HG02571 (cell line): ENCODE measurements around the gene PGA5.
"Not testable (repeated sequence)": the region's sequence is repeated elsewhere in the genome, so short reads cannot be mapped to it uniquely, and the experiment has no call there.

Experiments
- ATAC-seq: cut with Tn5 transposase; IDR thresholded peaks from one replicate; pipeline ENCODE4 v1.9.1; 2021; ENCODE audit warnings: mild to moderate bottlenecking, moderate library complexity; ENCODE audit not compliant: unreplicated experiment

PGA5 gene

DNA sequence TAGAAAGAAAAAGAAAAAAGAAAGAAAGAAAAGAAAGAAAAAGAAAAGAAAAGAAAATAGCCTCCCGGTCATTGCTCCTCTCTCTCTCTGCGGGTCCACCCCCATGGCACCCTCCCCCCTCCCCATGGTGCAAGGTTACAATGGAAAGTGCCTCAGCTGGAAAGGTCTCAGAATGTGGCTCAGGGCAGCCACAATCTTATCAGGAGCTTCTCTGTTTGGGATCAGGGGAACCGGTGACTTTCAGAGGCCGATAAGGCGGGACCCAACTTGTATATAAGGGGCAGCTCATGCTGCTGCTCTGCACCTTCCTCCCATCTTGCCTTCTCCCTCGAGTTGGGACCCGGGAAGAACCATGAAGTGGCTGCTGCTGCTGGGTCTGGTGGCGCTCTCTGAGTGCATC lies at the start of gene PGA5:
TSS of gene PGA5 (plus strand) at position 301 of the 400 bp plus-strand sequence. CDS start at position 353, 52 bp downstream.
- ATAC-seq, result not testable (repeated sequence)

DNA sequence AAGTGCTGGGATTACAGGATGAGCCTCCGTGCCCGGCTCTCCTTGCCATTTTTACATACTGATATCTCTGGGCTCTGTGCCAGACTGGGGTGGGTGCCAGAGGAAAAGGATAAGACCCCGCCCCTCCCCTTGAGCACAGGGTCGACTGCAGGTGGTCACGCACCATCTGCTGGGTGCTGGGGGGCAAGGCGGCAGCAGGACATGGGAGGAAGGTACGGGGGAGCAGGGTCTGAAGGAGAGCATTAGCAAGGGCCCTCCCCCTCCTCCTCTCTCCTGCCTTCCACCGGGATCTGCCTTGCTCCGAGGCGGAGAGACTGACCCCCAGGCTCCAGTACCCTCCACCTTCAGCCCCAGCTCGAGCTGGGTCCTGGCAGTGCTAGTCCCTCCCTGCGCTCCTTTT lies 47.4 kb upstream of the PGA5 start:
- ATAC-seq, result no peak

DNA sequence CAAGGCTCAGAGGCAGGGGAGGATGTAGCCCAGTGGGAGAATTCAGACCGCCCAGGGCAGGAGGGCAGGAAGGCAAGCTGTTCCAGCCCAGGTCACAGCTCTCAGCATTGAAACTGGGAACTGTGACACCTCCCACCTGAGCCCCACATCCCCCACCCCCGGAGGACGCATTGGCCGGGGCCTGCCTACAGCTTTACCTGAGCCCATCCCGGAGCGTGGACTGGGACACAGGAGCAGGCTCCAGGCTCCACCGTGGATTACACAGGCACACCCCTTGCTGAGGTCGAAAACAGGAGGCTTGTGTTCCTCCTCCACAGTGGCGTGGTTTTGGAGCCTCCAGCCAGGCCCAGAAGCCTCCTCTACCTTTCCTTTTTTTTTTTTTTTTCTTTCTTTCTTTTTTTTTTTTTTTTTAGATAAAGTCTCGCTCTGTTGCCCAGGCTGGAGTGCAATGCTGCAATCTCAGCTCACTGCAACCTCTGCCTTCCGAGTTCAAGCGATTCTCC lies 46.8 kb upstream of the PGA5 start:
- no peak for ATAC-seq

DNA sequence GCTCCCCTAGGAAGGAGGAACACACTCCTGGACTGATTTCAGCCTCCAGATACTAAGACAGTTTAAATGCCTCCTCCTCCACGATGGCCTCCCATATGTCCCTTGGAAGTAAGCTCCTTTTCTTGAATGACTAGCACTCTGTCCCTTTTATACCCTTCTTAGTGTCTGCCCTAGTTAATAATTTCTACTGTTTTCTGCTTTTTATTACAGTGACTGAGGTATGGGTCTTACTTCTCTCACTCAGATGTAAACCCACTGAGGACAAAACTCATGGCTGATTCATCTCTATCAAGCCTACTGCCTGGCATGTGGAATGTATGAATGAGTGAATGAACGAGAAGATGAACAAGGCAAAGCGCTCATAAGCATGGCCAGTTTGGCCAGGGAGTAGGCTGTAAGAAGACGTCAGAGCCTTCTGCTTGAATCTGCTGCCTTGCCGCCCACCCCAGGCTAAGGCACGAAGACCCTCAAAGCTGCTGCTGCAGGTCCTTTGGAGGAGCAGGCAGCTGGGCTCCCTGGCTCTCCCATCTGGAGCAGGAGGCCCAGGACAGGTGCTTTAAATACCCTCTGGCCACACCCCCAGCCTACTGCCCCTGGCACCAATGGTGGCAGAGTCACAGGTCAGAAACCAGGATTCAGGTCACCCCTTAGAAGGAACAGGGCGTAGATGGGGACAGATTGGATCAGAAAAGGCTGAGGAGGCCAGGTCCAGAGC lies 45.8 kb upstream of the PGA5 start:
- no peak for ATAC-seq

DNA sequence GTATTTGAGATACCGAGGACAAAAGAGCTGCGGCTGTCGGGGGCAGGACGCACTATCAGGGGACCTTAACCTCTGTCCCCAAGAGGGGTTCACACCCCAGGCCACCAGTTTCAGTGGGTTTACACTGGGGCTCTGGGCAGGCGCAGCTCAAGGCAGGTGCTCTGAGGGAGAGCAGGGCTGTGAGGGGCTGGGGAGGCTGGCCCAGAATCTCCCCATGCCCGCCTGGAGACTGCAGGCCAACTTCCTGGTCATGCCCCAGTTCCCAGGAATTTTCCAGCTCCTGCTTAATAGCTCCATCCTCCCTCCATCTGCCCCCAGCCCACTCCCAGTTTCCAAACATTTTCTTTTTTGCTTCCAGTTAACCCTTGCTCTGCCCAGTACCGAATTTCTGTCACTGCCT lies 45.3 kb upstream of the PGA5 start:
- no peak for ATAC-seq

DNA sequence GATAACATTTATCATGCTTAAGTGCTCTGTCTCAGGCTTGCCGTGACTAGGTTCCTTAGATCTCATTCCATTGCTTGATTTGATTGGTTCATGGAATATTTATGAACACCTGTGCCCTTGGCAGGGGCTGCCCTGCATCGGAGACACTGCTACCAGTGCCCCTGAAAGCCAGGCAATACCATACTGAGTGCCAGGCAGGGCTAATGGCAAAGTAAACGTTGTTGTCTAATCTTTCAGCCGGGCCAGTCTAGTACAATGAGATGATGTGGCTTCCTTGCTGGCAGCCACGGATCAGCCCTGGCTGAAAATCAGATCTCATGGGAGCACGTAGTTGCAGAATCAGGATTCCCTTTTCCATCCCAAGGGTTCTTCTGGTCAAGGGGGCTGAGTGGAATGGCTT lies 42.6 kb upstream of the PGA5 start:
- ATAC-seq, result no peak

DNA sequence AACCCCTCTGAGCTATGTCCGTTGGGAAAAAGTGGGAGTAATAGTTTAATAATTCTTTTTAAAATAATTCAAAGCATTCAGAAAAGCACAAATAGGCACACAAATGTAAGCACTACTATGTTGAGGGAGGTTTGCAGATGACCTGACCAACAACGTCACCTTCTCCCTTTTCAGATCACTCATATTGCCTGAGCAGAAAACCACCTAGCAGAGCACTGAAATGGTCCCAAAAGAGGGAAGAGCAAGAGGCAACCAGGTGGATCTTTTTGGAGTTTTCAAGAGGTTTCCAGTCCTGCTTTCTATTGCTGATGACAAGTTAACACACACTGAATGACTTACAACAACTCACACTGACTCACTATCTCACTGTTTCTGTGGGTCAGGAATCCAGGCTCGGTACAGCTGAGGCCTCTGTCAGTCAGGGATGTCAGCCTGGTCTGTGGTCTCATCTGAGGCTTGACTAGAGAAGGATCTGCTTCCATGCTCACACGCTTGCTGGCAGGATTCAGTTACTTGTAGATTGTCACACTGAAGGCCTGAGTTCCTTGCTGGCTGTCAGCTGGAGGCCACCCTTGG lies 41.9 kb upstream of the PGA5 start:
- ATAC-seq, result no peak

DNA sequence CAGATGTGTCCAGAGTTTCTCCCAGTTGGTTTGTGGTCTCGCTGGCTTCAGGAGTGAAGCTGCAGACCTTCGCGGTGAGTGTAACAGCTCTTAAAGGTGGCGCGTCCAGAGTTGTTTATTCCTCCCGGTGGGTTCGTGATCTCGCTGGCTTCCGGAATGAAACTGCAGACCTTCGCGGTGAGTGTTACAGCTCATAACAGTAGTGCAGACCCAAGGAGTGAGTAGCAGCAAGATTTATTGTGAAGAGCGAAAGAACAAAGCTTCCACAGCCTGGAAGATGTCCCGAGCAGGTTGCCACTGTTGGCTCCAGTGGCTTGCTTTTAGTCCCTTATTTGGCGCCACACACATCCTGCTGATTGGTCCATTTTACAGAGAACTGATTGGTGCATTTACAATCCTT lies 39.5 kb upstream of the PGA5 start:
- ATAC-seq, result no peak

DNA sequence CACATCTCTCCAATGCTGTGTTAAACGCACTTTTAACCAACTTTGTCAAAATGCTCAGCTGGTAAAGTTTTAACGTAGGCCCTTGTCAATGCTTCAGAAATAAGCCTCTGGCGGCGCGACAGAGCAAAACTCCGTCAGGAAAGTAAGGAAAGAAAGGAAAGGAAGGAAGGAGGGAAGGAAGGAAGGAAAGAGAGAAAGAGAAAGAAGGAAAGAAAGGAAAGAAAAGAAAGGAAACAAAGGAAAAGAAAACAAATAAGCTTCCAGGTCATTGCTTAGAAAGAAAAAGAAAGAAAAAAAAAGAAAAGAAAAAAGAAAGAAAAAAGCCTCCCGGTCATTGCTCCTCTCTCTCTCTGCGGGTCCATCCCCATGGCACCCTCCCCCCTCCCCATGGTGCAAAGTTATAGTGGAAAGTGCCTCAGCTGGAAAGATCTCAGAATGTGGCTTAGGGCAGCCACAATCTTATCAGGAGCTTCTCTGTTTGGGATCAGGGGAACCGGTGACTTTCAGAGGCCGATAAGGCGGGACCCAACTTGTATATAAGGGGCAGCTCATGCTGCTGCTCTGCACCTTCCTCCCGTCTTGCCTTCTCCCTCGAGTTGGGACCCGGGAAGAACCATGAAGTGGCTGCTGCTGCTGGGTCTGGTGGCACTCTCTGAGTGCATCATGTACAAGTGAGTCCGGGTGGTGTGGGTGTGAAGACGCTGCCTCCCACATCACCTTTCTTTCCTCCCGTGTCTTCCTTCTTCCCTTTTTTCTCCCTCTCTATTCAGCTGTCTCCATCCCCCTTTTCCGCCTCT lies 37.8 kb upstream of the PGA5 start, which contains the start of gene PGA3:
TSS of gene PGA3 (plus strand) at position 566 of the 797 bp plus-strand sequence. CDS start at position 616, 50 bp downstream.
- ATAC-seq, result not testable (repeated sequence)

DNA sequence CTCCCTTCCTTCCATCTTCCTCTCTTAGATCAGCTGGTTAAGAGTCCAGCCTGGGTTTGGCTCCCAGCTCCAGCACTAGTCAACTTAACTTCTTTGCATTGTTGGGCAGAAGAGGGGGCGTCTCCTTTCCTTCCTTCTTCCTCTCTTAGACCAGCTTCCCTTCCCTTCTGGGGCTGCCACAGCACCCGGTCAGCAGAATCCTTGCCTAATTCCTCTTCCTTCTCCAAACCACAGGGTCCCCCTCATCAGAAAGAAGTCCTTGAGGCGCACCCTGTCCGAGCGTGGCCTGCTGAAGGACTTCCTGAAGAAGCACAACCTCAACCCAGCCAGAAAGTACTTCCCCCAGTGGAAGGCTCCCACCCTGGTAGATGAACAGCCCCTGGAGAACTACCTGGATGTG lies 37.1 kb upstream of the PGA5 start:
- not testable (repeated sequence) for ATAC-seq

DNA sequence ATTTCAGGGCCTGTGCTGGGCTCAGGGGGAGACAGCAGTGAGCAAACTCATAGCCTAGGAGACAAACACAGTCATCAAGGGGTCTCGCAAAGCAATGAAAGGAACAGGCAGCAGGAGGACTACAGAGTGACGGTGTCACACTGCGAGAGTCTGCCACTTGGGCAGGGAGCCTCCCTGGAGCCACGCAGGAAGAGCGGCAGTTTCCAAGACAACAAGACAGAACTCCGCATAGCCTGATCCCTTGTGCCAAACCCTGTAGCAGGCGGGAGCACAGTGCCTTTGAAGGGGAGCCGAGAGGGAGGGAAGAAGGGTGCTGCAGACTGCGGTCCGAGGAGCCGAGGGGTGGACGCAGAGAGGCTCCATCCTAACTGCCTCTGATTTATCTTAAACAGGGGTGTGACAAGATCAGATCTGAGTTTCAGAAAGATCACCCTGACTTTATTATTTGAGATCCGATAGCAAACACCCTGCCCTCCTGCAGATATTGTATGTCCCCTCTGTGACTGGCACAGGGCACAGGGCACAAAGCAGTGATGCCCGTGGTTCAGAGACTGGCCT lies 36.4 kb upstream of the PGA5 start:
- ATAC-seq, result not testable (repeated sequence)

DNA sequence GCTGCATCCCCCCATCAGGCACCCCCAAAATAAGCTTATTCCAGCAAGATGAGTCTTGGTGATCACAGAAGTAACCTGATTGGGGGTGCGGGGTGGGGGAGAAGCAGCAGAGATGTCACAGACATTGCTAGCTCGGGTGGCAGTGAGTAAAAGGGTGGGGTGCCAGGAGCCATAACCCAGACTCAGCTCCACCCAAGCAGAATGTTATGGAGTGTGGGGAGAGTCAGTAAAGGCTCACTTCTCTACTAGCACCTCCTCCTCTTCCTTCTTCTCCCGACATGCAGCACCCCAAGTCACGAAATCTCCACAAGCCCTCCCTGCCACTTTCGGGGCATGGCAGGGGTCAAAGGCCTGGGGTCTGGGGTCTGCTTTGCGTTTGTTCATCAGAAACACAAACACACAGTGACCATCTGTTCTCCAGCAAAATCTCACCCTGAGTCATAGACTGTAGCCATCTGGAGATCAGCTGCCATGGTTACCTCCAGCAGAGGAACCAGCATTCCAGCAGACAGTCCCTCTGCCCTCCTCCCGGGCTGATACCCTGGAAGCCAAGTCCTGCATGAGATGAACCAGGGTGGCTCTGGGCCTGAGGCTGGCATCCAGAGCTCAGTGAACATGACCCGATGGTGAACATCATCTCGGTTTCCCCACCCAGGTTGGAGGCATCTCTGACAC lies 33.2 kb upstream of the PGA5 start:
- not testable (repeated sequence) for ATAC-seq

DNA sequence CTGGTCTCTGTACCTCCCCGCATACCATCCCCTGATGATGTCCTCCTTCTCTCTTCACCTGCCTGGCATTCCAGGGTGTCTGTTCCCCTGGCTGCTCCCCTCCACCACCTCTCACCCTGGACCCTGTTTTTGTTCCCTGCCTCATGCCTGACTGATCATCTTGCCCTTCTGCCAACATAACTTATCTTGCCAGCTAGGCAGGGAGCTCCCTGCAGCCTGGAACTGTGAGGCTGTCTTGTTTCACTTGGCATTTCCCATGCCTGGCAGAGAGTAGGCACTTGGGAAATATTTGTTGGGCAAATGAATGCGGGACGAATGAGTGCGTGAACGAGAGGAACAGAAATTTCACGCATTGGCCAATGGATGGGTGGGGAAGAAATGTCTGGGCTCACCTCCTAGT lies 30.3 kb upstream of the PGA5 start:
- not testable (repeated sequence) for ATAC-seq

DNA sequence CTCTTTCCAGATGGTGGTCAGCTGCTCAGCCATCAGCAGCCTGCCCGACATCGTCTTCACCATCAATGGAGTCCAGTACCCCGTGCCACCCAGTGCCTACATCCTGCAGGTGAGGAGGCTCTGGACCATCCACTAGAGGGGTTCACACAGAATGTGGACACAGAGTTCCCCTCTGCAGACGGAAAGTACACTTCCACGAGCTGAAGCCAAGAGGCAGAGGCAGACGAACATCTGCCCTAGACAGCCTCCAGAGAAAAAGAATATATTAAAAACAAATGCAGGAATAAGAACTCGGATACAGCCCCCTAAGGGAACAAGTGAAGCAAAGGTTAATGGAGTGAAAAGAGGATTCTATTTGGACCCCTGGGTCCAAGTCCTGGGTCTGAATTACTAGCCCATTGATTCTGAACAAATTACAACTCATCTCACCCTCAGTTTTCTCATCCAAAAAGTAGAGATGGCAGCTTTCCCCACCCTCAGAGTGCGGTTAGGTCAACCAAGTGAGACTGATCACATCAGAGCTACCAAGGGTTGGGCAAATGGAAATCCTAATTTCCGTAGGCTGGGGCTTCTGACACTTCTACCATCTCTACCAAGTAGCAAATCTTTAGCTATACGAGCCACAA lies 29.5 kb upstream of the PGA5 start:
- ATAC-seq, result not testable (repeated sequence)

DNA sequence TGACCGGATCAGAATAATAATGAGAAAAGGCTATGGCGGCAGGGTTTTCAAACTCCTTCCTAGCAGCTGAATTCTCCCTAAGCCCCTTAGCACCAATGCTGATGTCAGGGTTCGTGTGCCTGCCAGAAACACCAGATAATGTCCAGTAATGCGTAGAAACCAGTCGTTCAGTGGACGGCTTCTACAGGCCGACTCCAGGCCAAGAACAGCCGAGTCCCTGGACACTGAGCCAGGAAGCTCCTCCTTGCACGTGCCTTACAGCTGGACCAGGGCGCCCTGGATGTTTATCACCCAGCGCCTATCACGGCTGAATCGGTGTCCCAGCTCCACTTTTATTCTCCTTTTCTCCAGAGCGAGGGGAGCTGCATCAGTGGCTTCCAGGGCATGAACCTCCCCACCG lies 28.8 kb upstream of the PGA5 start:
- ATAC-seq, result not testable (repeated sequence)

DNA sequence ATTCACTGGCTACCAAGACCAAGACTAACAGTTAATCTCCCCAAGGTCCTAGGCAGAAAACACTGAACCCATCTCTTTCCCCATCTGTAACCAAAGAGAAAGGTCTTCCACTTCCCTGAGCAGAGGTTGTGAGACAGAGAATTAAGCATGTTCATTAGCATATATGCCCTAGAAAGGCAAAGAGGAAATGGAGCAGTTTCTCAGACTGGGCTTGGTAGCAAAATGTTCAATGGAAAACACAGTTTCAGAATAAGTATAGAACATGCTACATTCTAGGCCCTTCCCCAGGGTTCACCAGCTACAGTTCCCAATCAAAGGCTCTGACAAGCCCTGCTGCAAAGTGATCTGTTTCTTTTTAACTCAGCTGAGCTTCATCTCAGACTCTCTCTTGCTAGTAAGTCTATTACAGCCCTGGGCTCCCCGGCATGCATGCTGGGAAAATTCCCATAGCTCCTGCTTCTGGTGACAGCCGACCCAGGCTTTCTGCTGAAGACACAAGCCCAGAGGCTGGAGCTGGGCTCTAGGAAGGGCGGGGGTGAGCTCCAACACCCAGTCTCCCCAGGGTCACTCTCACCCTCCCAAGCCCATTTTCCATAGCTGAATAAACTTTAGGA lies 27.2 kb upstream of the PGA5 start:
- not testable (repeated sequence) for ATAC-seq

DNA sequence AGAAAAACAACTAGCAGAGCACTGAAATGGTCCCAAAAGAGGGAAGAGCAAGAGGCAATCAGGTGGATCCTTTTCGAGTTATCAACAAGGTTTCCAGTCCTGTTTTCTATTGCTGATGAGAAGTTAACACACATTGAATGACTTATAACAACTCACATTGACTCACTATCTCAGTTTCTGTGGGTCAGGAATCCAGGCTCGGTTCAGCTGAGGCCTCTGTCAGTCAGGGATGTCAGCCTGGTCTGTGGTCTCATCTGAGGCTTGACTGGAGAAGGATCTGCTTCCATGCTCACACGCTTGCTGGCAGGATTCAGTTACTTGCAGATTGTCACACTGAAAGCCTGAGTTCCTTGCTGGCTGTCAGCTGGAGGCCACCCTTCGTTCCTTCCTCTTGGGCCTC lies 22.7 kb upstream of the PGA5 start:
- not testable (repeated sequence) for ATAC-seq

DNA sequence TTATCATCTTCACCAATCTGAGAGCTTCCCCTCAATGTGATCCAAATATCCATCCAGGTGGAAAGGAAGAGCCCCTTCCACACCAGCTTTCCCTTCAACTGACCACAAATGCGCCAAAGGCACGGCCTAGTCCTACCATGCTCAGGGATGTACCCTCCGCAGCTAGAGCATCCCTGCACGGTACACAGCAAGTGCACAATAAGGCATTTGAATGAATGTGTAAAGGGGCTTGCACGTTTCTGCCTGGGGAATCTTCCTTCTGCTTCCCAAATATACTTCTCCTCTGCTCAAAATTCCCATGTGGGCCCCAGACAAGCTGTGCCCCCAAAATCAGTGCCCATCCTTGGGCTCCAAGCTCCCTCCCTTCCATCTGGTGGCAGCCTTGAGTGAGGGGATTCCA lies 22.0 kb upstream of the PGA5 start:
- not testable (repeated sequence) for ATAC-seq

DNA sequence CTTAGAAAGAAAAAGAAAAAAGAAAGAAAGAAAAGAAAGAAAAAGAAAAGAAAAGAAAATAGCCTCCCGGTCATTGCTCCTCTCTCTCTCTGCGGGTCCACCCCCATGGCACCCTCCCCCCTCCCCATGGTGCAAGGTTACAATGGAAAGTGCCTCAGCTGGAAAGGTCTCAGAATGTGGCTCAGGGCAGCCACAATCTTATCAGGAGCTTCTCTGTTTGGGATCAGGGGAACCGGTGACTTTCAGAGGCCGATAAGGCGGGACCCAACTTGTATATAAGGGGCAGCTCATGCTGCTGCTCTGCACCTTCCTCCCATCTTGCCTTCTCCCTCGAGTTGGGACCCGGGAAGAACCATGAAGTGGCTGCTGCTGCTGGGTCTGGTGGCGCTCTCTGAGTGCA lies 18.9 kb upstream of the PGA5 start, which contains the start of gene PGA4:
TSS of gene PGA4 (plus strand) at position 301 of the 400 bp plus-strand sequence. CDS start at position 355, 54 bp downstream.
- not testable (repeated sequence) for ATAC-seq

DNA sequence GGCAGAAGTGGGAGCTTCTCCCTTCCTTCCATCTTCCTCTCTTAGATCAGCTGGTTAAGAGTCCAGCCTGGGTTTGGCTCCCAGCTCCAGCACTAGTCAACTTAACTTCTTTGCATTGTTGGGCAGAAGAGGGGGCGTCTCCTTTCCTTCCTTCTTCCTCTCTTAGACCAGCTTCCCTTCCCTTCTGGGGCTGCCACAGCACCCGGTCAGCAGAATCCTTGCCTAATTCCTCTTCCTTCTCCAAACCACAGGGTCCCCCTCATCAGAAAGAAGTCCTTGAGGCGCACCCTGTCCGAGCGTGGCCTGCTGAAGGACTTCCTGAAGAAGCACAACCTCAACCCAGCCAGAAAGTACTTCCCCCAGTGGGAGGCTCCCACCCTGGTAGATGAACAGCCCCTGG lies 18.3 kb upstream of the PGA5 start:
- ATAC-seq, result not testable (repeated sequence)
